Smooth muscle cell (in vitro differentiated cells): Measurements from ENCODE around the gene SFRP5. TPM values are rescaled to one million over a fixed set of nuclear protein-coding genes. Genes with fewer than 3 reads are reported as not detected.
A peak's percentile ranks its signal among the peaks of the same experiment; 100 is the strongest.

ENCODE experiments used
- DNase-seq: peaks from one replicate; lab custom pipeline; 2025; ENCODE audit not compliant: unreplicated experiment; lab: John Stamatoyannopoulos, UW
- H2AFZ ChIP-seq: fragments of 200-600 bp; sonication (generic); 2 replicates; pipeline ENCODE4 v1.6.0; 2016; ENCODE audit warnings: antibody characterized with exemption, low read depth, mild to moderate bottlenecking
- H3F3A ChIP-seq: fragments of 200-600 bp; sonication (generic); 2 replicates; pipeline ENCODE4 v1.6.0; 2017; ENCODE audit warnings: antibody characterized with exemption, low read depth
- H3K27ac ChIP-seq: fragments of 200-600 bp; sonication (generic); 2 replicates; pipeline ENCODE4 v1.5.1; 2016; ENCODE audit warnings: low read depth, mild to moderate bottlenecking
- H3K27me3 ChIP-seq: fragments of 200-600 bp; sonication (generic); 2 replicates; pipeline ENCODE4 v1.6.1; 2016; ENCODE audit warnings: low read depth, mild to moderate bottlenecking
- H3K36me3 ChIP-seq: fragments of 200-600 bp; sonication (generic); 2 replicates; pipeline ENCODE4 v1.5.1; 2016; ENCODE audit warnings: low read depth
- H3K4me1 ChIP-seq: fragments of 200-600 bp; sonication (generic); 2 replicates; pipeline ENCODE4 v1.5.1; 2016; ENCODE audit warnings: low read depth
- H3K4me2 ChIP-seq: fragments of 200-600 bp; sonication (generic); 2 replicates; pipeline ENCODE4 v1.6.0; 2016; ENCODE audit warnings: mild to moderate bottlenecking
- H3K4me3 ChIP-seq: fragments of 200-600 bp; sonication (generic); 2 replicates; pipeline ENCODE4 v1.5.1; 2016; ENCODE audit warnings: mild to moderate bottlenecking
- H3K79me2 ChIP-seq: fragments of 200-600 bp; sonication (generic); 2 replicates; pipeline ENCODE4 v1.6.0; 2016; ENCODE audit warnings: low read depth, mild to moderate bottlenecking
- H3K9ac ChIP-seq: fragments of 200-600 bp; sonication (generic); 2 replicates; pipeline ENCODE4 v1.6.0; 2016; ENCODE audit warnings: low read depth
- H3K9me3 ChIP-seq: fragments of 200-600 bp; sonication (generic); replicated peaks from 2 replicates; pipeline ENCODE4 v1.5.1; 2016; ENCODE audit warnings: low read depth
- H4K20me1 ChIP-seq: fragments of 200-600 bp; sonication (generic); 2 replicates; pipeline ENCODE4 v1.6.0; 2016; ENCODE audit warnings: low read depth
- CTCF ChIP-seq: fragments of 200-600 bp; sonication (generic); IDR thresholded peaks from 2 replicates; pipeline ENCODE4 v1.5.1; 2017; ENCODE audit warnings: borderline replicate concordance, mild to moderate bottlenecking, antibody characterized with exemption; ENCODE audit not compliant: insufficient read depth, poor library complexity, severe bottlenecking
- WGBS: methylation state at CpG from one replicate; pipeline ENCODE4 v1.1.7; 2016; ENCODE audit warnings: low lambda C conversion rate; 5-methylcytosine and 5-hydroxymethylcytosine counted together
- polyA plus RNA-seq: library from polyadenylated mRNA; unstranded; fragments of >200 nt; fragmentation: Nextera tagmentation; extraction: Ambion mirVana; gene quantifications from 2 replicates; pipeline ENCODE4 v1.2.1, GENCODE V29; 2016
- total RNA-seq: library from RNA; depleted of rRNA; stranded (reverse); fragments of >200 nt; gene quantifications from 2 replicates; pipeline ENCODE4 v1.2.3, GENCODE V29; 2014

SFRP5 gene
- total and polyA plus RNA-seq, 2 experiments from 2014 or later = 0.11 TPM; not detected in 1

GRCh38 chr10:97759946-97760345 lies 11.9 kb downstream of the SFRP5 start:
- no peak for TF ChIP-seq CTCF
- Histone ChIP-seq H3K27me3 (no peaks in the 10 kb centered on the region), H3K27ac (no peak overlapping the region), H3K9me3 (no peaks in the 10 kb centered on the region), H3K79me2 (no peaks in the 10 kb centered on the region), H3K4me2 (no peak overlapping the region), H3K9ac (no peak overlapping the region), H3K36me3 (peaks cover 4% of the 10 kb centered on the region), H2AFZ (no peak overlapping the region), H3F3A (no peaks in the 10 kb centered on the region), H3K4me1 (peaks cover 13% of the 10 kb centered on the region), H3K4me3 (no peak overlapping the region), H4K20me1 (peaks cover 13% of the 10 kb centered on the region)
- no peak for DNase-seq
- 77% methylated on average over 5 of the region's 5 CpGs for WGBS

DNA sequence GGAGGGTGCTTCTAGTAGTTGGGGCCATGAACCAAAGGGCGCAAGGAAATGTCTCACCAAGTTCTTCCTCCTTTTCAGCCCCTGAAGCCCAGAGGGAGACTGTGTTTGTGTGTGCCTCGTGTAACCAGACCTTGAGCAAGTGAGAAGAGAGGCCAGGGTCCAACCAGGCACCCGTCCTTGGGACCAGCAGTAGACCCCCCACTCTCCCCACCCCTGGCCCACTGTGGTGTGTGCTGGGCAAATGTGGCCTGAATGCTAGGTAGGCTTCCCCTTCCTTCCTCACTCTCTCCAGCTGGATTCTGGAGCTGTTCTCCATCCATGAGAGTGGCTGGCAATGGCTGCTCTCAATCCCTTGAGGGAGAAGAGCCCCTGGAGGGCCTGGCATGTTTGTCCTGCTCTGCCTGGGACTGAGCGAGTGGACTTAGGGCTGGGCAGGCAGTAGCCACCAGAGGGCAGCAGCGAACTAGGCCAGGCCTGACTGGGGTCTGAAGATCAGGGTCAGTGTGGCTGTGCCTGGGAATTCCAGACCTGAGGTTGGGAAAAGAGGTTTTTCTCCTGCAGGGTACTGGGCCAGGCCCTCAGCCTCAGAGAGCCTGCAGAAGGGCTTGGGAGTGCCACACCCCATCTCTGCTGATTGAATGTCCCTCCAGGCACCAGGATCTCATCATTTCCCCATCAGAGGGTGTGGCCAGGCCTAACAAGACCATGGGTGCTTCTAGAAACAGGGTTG lies 12.5 kb downstream of the SFRP5 start:
- H3K4me3 ChIP-seq = no peak overlapping the region

GRCh38 chr10:97757471-97757870 lies 14.3 kb downstream of the SFRP5 start:
- H3K79me2 ChIP-seq = no peaks in the 10 kb centered on the region

More for the DNA sequence above, 12.5 kb downstream of the SFRP5 start:
- H3K79me2 ChIP-seq = no peaks in the 10 kb centered on the region
- no peaks in the 10 kb centered on the region for H3F3A ChIP-seq
- WGBS = 61% methylated on average over 5 of the region's 5 CpGs
- no peak overlapping the region for H3K9ac ChIP-seq
- TF ChIP-seq CTCF = peak; percentile 75
- no peak overlapping the region for H3K27ac ChIP-seq
- H3K36me3 ChIP-seq = peaks cover 7% of the 10 kb centered on the region
- H3K4me1 ChIP-seq = peaks cover 13% of the 10 kb centered on the region
- no peaks in the 10 kb centered on the region for H3K9me3 ChIP-seq
- DNase-seq = peak; percentile 14
- H3K4me2 ChIP-seq = no peak overlapping the region
- no peaks in the 10 kb centered on the region for H3K27me3 ChIP-seq
- peaks cover 13% of the 10 kb centered on the region for H4K20me1 ChIP-seq
- H2AFZ ChIP-seq = no peak overlapping the region

More at GRCh38 chr10:97757471-97757870, 14.3 kb downstream of the SFRP5 start:
- Histone ChIP-seq H3K4me1 (peaks cover 3% of the 10 kb centered on the region), H3K4me2 (no peak overlapping the region), H4K20me1 (peaks cover 13% of the 10 kb centered on the region), H3K27ac (no peak overlapping the region), H3K9ac (no peak overlapping the region), H3K9me3 (no peaks in the 10 kb centered on the region), H3K27me3 (no peaks in the 10 kb centered on the region), H2AFZ (no peak overlapping the region), H3F3A (no peaks in the 10 kb centered on the region), H3K4me3 (no peak overlapping the region), H3K36me3 (peaks cover 7% of the 10 kb centered on the region)
- WGBS = 96% methylated on average over 6 of the region's 6 CpGs
- TF ChIP-seq CTCF = no peak
- no peak for DNase-seq
